Stimulated activated CD8-positive, alpha-beta memory T cell treated with anti-CD3 and anti-CD28 coated beads, Interleukin-7, amount 100 ng/mL, for 4 hours (primary cell): ENCODE measurements around the gene CMIP.
"Not testable (repeated sequence)": the region's sequence is repeated elsewhere in the genome, so short reads cannot be mapped to it uniquely, and the experiment has no call there.

Experiments used
- DNase-seq, 2 donors: peaks; one replicate each; pipeline ENCODE4 v3.0.0-alpha.2; 2020; ENCODE audit warnings: low read depth in 2 of 2

Gene CMIP

GRCh38 chr16:81741430-81741770 is 296.8 kb downstream of the CMIP start:
- not testable (repeated sequence) for DNase-seq

GRCh38 chr16:81744385-81744784 is 299.8 kb downstream of the CMIP start:
- DNase-seq = no peak

GRCh38 chr16:81744911-81745310 is 300.3 kb downstream of the CMIP start:
- no peak for DNase-seq

- peak; percentile 57 to 65 for DNase-seq
These were observed 301.3 kb downstream of the CMIP start for GRCh38 chr16:81745704-81746558.

- no peak for DNase-seq
These were observed 302.0 kb downstream of the CMIP start for GRCh38 chr16:81746566-81746965.

- DNase-seq = no peak
These were observed 304.0 kb downstream of the CMIP start for GRCh38 chr16:81748476-81749198.

- no peak for DNase-seq
These were observed 307.7 kb downstream of the CMIP start for GRCh38 chr16:81752225-81752875.

- DNase-seq = no peak
These were observed 308.2 kb downstream of the CMIP start for GRCh38 chr16:81752876-81753227.

GRCh38 chr16:81754858-81755257 is 310.2 kb downstream of the CMIP start:
- DNase-seq = no peak

GRCh38 chr16:81755915-81756614 is 311.5 kb downstream of the CMIP start:
- no peak for DNase-seq

GRCh38 chr16:81756615-81757356 is 312.2 kb downstream of the CMIP start:
- no peak for DNase-seq

GRCh38 chr16:81758376-81758775 is 313.8 kb downstream of the CMIP start:
- DNase-seq = no peak
